HCT116 (cell line): ENCODE results near the gene DGCR6. TPM values are rescaled to one million over a fixed set of nuclear protein-coding genes. Genes with fewer than 3 reads are reported as not detected.
"Not testable (repeated sequence)": the region's sequence is repeated elsewhere in the genome, so short reads cannot be mapped to it uniquely, and the experiment has no call there.

Experiments used
- ATAC-seq: fragments of 200-7000 bp; cut with Tn5 transposase; 2 replicates; pipeline ENCODE4 v1.9.1; 2020; ENCODE audit warnings: mild to moderate bottlenecking, moderate library complexity
- BruUV-seq: library from RNA; stranded (reverse); fragments of 400-500 nt; replicated peaks from 2 replicates; lab custom pipeline; 2021; lab: Mats Ljungman, UMichigan
- CTCF ChIA-PET: fragments of 300-600 bp; sonication (Branson Sonifier 250); formaldehyde crosslinking; loops from one replicate; lab custom pipeline; 2021; ENCODE audit warnings: antibody characterized with exemption; lab: Charles Lee
- POLR2A ChIA-PET: fragments of 300-600, 350-600 bp; sonication (Branson Sonifier 250); formaldehyde crosslinking; loops from one replicate; lab custom pipeline; 2021; ENCODE audit warnings: antibody characterized with exemption; lab: Charles Lee
- RAD21 ChIA-PET, 2 experiments: fragments of 300-600 bp; sonication (Branson Sonifier 250); formaldehyde crosslinking; loops; one replicate each; lab custom pipeline; 2023; ENCODE audit warnings: low total read pairs in 2 of 2; ENCODE audit not compliant: uncharacterized antibody in 2 of 2, unreplicated experiment in 2 of 2, low non-redundant PET in 1 of 2; lab: Charles Lee
- DNase-seq: peaks from one replicate; pipeline ENCODE4 v3.0.0-alpha.2; 2010; ENCODE audit warnings: low read depth, low spot score
- H2AFZ ChIP-seq: fragments of 200-600 bp; shearing (Covaris generic), sonication (generic); 2 replicates; pipeline ENCODE4 v1.6.1; 2017; ENCODE audit warnings: low read depth, mixed run types, mixed read lengths, antibody characterized with exemption, low read length; ENCODE audit not compliant: poor library complexity, severe bottlenecking
- H3K27ac ChIP-seq: 2 replicates; pipeline ENCODE4 v1.5.1; 2012; ENCODE audit warnings: low read depth, low read length
- H3K27me3 ChIP-seq: fragments of 200-600 bp; sonication (generic); 2 replicates; pipeline ENCODE4 v1.6.1; 2016; ENCODE audit warnings: mixed run types, low read length, mixed read lengths; ENCODE audit not compliant: insufficient read depth
- H3K36me3 ChIP-seq, 2 experiments: fragments of 200-500 bp in 1 of 2; fragments of 200-600 bp in 1 of 2; sonication (Bioruptor generic) in 1 of 2; sonication (generic) in 1 of 2; 2 replicates each; pipeline versions ENCODE4 v1.5.1 to v1.6.1; 2014 to 2016; ENCODE audit warnings: low read length in 2 of 2, inconsistent platforms in 1 of 2, mixed read lengths in 1 of 2, mixed run types in 1 of 2; ENCODE audit not compliant: insufficient read depth in 2 of 2, control insufficient read depth in 1 of 2
- H3K4me1 ChIP-seq, 2 experiments: fragments of 200-600 bp in 1 of 2; sonication (generic) in 1 of 2; 2 replicates each; pipeline versions ENCODE4 v1.5.1 to v1.6.1; 2012 to 2017; ENCODE audit warnings: low read length in 2 of 2, inconsistent platforms in 1 of 2, mild to moderate bottlenecking in 1 of 2, mixed read lengths in 1 of 2, mixed run types in 1 of 2, moderate library complexity in 1 of 2; ENCODE audit not compliant: insufficient read depth in 2 of 2, control insufficient read depth in 1 of 2
- H3K4me2 ChIP-seq: fragments of 200-600 bp; sonication (generic); 2 replicates; pipeline ENCODE4 v1.6.1; 2017; ENCODE audit warnings: mixed run types, low read length, mixed read lengths
- H3K4me3 ChIP-seq, 2 experiments: fragments of 200-600 bp in 1 of 2; sonication (generic) in 1 of 2; replicated peaks in 1 of 2; 2 replicates each; pipeline ENCODE4 v1.5.1; 2011 to 2016; ENCODE audit warnings: low read length in 2 of 2, control low read depth in 1 of 2, low read depth in 1 of 2, mild to moderate bottlenecking in 1 of 2, mixed read lengths in 1 of 2, mixed run types in 1 of 2
- H3K79me2 ChIP-seq: fragments of 200-600 bp; sonication (generic); 2 replicates; pipeline ENCODE4 v1.6.1; 2017; ENCODE audit warnings: mild to moderate bottlenecking, mixed run types, low read length, moderate library complexity, mixed read lengths; ENCODE audit not compliant: insufficient read depth
- H3K9ac ChIP-seq: fragments of 200-600 bp; sonication (generic); 2 replicates; pipeline ENCODE4 v1.6.1; 2016; ENCODE audit warnings: low read length, mixed read lengths
- H3K9me2 ChIP-seq: fragments of 200-600 bp; sonication (generic), shearing (Covaris generic); 2 replicates; pipeline ENCODE4 v1.6.1; 2017; ENCODE audit warnings: mixed run types, mild to moderate bottlenecking, moderate library complexity; ENCODE audit not compliant: insufficient read depth
- H3K9me3 ChIP-seq, 2 experiments: fragments of 200-500 bp in 1 of 2; fragments of 200-600 bp in 1 of 2; sonication (Bioruptor generic) in 1 of 2; sonication (generic) in 1 of 2; 2 replicates each; pipeline ENCODE4 v1.6.1; 2014 to 2017; ENCODE audit warnings: low read length in 2 of 2, mixed read lengths in 2 of 2, inconsistent platforms in 1 of 2, low read depth in 1 of 2, mild to moderate bottlenecking in 1 of 2, mixed run types in 1 of 2, moderate library complexity in 1 of 2; ENCODE audit not compliant: control insufficient read depth in 1 of 2, insufficient read depth in 1 of 2
- H4K20me1 ChIP-seq: fragments of 200-600 bp; sonication (generic), shearing (Covaris generic); 2 replicates; pipeline ENCODE4 v1.6.1; 2017; ENCODE audit warnings: mixed run types, mild to moderate bottlenecking, moderate library complexity; ENCODE audit not compliant: insufficient read depth
- intact Hi-C: fragments of 100-400 bp; cut with micrococcal nuclease; formaldehyde crosslinking; loops from 2 replicates; pipeline ENCODE4 v1.10.0; 2022
- total RNA-seq: library from RNA; stranded (reverse); gene quantifications from one replicate; pipeline ENCODE4 v1.2.1, GENCODE V29; 2021; ENCODE audit not compliant: unreplicated experiment

Gene DGCR6
- total RNA-seq, 1 experiment from 2014 or later: 4.6 TPM

- H3K4me3 ChIP-seq, BruUV-seq, intact Hi-C loops, CTCF ChIA-PET, H3K4me1 ChIP-seq, H3K36me3 ChIP-seq, H2AFZ ChIP-seq, H3K9me2 ChIP-seq, H3K27ac ChIP-seq, H3K79me2 ChIP-seq, H3K4me2 ChIP-seq, H4K20me1 ChIP-seq, H3K9ac ChIP-seq, DNase-seq, RAD21 ChIA-PET, H3K9me3 ChIP-seq, POLR2A ChIA-PET, ATAC-seq, H3K27me3 ChIP-seq: not testable (repeated sequence)
Observed at GRCh38 chr22:18890510-18891192, 15.5 kb upstream of the DGCR6 start.

GRCh38 chr22:18893775-18894174, 12.3 kb upstream of the DGCR6 start:
- H3K36me3 ChIP-seq, H3K79me2 ChIP-seq, POLR2A ChIA-PET, ATAC-seq, BruUV-seq, H3K27ac ChIP-seq, CTCF ChIA-PET, H3K9ac ChIP-seq, H2AFZ ChIP-seq, H3K4me2 ChIP-seq, DNase-seq, H4K20me1 ChIP-seq, H3K27me3 ChIP-seq, RAD21 ChIA-PET, intact Hi-C loops, H3K9me2 ChIP-seq, H3K4me3 ChIP-seq, H3K9me3 ChIP-seq, H3K4me1 ChIP-seq: not testable (repeated sequence)

- CTCF ChIA-PET, DNase-seq, H3K27ac ChIP-seq, H3K9me3 ChIP-seq, intact Hi-C loops, H3K4me1 ChIP-seq, H3K4me3 ChIP-seq, H2AFZ ChIP-seq, ATAC-seq, H3K9me2 ChIP-seq, H3K4me2 ChIP-seq, POLR2A ChIA-PET, H4K20me1 ChIP-seq, H3K36me3 ChIP-seq, BruUV-seq, RAD21 ChIA-PET, H3K79me2 ChIP-seq, H3K9ac ChIP-seq, H3K27me3 ChIP-seq: not testable (repeated sequence)
Observed at GRCh38 chr22:18896037-18896657, 10.0 kb upstream of the DGCR6 start.

GRCh38 chr22:18906410-18906745, 258 bp downstream of the DGCR6 start:
- H4K20me1 ChIP-seq, H3K9me2 ChIP-seq, H3K27ac ChIP-seq, intact Hi-C loops, H3K9me3 ChIP-seq, H3K4me2 ChIP-seq, H3K79me2 ChIP-seq, H3K36me3 ChIP-seq, H3K4me1 ChIP-seq, H3K4me3 ChIP-seq, H3K9ac ChIP-seq, RAD21 ChIA-PET, H3K27me3 ChIP-seq, DNase-seq, H2AFZ ChIP-seq: not testable (repeated sequence)
- ChIA-PET POLR2A (interaction anchor here (1.7 kb wide), 1 partner anchor 30 kb away, joined by 8 read pairs; the partner anchor contains the start of gene PRODH), CTCF (interaction anchor here (1.4 to 1.5 kb wide), 2 partner anchors 23 to 31 kb away, joined by 3 read pairs; no protein-coding TSS in a partner anchor)
- ATAC-seq: peak; percentile 60
- TSS peak; percentile 67 for BruUV-seq
